NB4 (cell line): ENCODE results near the gene LUZP2.

ENCODE experiments used
- CTCF ChIP-seq: IDR thresholded peaks from one replicate; pipeline ENCODE4 v1.5.1; 2012; ENCODE audit warnings: low read depth, low read length
- MAX ChIP-seq: IDR thresholded peaks from 2 replicates; pipeline ENCODE4 v1.6.1; 2011; ENCODE audit warnings: low read depth, low read length
- POLR2A ChIP-seq: IDR thresholded peaks from 2 replicates; pipeline ENCODE4 v1.6.1; 2011; ENCODE audit warnings: mild to moderate bottlenecking; ENCODE audit not compliant: insufficient read length; ENCODE audit errors: extremely low read depth

- TF ChIP-seq MAX = no peak
- no peak for TF ChIP-seq CTCF
- no peak for TF ChIP-seq POLR2A
These were observed 129.1 kb downstream of the LUZP2 start for GRCh38 chr11:24625975-24626374.
